Right lobe of liver (tissue), 4 donors: Measurements from ENCODE around the gene GHR.

Experiments used
- POLR2A ChIP-seq: fragments of 450-650 bp; IDR thresholded peaks from one replicate; pipeline ENCODE4 v1.6.1; 2017; ENCODE audit warnings: antibody characterized with exemption, mild to moderate bottlenecking
- TF ChIP-seq, protein P1 (sequence below), 4 donors: fragments of 200-600 bp in 3 of 4; fragments of 450-650 bp in 1 of 4; IDR thresholded peaks; one replicate each; pipeline versions ENCODE4 v1.5.1 to v1.8.0; 2016 to 2022; ENCODE audit warnings: antibody characterized with exemption in 4 of 4, mild to moderate bottlenecking in 2 of 4
- donor health status: DM: no; HTN: no; CAD: no.
- donor health status: DM: no; HTN: no; CAD: no.
- donor health status: DM: no; HTN: yes; CAD: no.

- peak; percentile 62 for TF ChIP-seq POLR2A
- TF ChIP-seq, protein P1, sequence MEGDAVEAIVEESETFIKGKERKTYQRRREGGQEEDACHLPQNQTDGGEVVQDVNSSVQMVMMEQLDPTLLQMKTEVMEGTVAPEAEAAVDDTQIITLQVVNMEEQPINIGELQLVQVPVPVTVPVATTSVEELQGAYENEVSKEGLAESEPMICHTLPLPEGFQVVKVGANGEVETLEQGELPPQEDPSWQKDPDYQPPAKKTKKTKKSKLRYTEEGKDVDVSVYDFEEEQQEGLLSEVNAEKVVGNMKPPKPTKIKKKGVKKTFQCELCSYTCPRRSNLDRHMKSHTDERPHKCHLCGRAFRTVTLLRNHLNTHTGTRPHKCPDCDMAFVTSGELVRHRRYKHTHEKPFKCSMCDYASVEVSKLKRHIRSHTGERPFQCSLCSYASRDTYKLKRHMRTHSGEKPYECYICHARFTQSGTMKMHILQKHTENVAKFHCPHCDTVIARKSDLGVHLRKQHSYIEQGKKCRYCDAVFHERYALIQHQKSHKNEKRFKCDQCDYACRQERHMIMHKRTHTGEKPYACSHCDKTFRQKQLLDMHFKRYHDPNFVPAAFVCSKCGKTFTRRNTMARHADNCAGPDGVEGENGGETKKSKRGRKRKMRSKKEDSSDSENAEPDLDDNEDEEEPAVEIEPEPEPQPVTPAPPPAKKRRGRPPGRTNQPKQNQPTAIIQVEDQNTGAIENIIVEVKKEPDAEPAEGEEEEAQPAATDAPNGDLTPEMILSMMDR (IDR thresholded peaks at IDR 0.05), result no peak
Measured at GRCh38 chr5:42543774-42544173, 120.5 kb downstream of the GHR start.
